ENCODE results near the gene PI16.

Gene PI16

DNA sequence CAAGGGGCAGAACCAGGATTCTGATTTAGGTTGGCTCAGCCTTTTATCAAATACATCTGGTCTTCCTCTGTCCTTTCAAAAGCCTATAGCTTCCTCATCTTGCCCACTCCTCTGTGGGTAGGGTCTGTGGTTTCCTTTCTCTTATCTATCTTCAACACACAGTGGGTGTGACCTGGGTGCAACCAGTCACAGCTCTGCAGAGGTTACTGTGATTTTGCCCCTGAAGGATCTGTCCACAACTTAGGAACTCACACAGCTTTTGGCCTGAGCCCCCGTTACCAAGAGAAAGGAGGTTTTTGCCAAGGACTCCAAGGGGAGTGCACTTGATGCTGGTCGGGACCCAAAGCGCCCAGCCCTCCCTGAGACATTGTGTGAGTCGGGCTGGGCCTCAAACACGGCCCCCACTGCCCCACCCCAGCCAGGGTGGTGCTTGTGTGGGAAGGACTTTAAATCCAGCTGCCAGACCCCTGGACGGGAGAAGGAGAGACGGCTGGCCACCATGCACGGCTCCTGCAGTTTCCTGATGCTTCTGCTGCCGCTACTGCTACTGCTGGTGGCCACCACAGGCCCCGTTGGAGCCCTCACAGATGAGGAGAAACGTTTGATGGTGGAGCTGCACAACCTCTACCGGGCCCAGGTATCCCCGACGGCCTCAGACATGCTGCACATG, at the start of gene PI16:
PI16 (plus strand) TSS at position 477 of the 670 bp plus-strand sequence; CDS start at position 500, 23 bp downstream.
- no peak for DNase-seq (ENCODE audit: low read depth in 4 of 4, low spot score in 1 of 4)

DNA sequence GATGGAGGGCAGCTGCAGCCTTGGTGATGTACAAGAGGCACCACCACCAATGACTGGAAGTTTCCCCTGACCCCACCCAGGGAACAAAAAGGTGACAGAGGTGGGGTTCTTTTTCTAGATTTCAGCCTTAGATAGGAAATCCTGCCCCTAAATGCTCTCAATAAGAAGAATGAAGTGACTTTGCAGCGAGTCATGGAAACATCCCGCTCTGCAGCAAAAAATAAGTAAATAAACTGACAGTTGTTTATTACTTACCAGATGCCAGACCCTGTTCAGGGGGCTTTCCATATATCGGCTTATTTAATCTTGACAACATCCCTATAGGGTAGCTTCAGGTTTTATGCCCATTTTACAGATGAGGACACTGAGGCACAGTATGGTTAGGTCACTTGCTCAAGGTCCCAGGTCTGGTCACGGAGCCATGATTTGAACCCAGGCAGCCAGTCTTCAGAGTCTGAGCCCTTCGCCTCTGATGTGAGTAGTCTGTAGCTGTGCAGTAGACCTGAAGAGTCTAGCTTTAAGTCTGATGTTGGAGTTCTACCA, 49.6 kb upstream of the PI16 start:
- no peak for DNase-seq (ENCODE audit: low read depth in 4 of 4, low spot score in 1 of 4)

DNA sequence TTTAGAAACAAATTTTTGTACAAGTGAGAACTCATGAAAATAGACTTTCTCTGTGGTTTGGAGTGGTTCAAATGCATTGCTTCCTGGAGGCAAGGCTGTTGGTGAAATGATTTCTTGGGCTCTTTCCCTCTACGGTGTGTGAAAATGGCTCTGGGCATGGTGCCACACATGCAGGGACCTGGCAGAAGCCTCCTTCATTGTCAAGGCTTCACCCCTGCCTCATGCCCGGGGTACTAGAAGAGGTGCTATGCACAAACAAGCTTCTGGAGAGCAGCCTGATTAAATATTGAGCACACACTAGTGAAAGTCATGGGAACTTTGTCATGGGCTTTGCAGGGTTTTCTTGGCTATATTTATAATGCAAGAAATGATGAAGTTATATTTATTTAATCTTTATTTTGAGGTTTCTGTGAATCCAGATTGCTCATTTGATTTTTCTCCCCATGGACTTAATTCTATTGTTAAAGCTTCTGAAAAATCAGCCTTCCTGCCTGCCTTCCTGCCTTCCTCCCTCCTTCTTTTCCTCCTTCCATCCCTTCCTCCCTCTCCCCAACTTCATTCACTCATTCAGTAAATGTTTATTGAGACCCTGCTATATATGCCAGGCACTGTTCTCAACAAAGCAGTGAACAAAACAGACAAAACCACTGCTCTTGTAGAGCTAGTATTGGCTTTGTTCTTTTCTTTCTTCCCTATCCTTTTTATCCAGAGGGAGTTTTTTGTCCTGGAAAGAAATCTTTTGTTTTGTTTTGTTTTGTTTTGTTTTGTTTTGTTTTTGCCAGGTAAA, 47.8 kb upstream of the PI16 start:
- no peak for DNase-seq (ENCODE audit: low read depth in 4 of 4, low spot score in 1 of 4)

GRCh38 chr6:36907781-36908180, 46.8 kb upstream of the PI16 start:
- no peak for DNase-seq (ENCODE audit: low read depth in 4 of 4, low spot score in 1 of 4)

DNA sequence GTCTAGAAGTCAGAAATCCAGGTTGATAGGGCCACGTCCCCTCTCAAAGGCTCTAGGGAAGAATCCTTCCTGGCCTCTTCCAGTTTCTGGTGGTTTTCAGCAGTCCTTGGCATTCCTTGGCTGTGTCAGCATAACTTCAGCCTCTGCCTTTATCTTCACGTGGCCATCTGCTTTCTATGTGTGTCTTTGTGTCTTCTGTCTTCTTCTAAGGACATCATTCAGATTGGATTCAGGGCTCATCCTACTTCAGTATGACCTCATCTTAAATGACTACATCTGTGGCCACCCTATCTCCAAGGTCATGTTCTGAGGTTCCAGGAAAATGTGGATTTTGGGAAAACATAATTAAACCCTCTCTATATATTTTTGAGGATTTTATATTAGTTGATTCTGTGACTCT, 45.8 kb upstream of the PI16 start:
- no peak for DNase-seq (ENCODE audit: low read depth in 4 of 4, low spot score in 1 of 4)

GRCh38 chr6:36912030-36912454, 42.5 kb upstream of the PI16 start:
- peak in 1 of 4 experiments; percentile 11 for DNase-seq (ENCODE audit: low read depth in 4 of 4, low spot score in 1 of 4)

DNA sequence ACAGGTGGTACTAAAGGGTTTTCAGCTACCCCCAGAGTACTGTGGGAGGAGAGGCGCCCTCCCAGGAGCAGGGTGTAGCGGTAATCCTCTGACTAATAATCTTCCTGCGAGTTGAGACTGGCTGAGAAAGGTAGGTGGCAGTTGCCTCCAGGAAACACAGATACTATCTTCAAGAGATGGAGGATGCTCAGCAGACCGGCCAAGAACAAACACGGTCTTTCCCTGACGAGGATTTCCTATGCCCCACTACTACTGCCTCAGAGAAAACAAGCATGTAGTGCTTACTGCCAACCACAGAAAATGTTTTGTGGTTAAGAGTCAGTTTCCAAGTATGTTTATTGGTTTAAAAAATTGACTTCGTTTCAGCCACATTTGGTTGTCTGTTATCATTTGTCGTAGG, 42.0 kb upstream of the PI16 start:
- peak in 3 of 4 experiments; percentile 13 to 37 (median 28) for DNase-seq (ENCODE audit: low read depth in 4 of 4, low spot score in 1 of 4)

DNA sequence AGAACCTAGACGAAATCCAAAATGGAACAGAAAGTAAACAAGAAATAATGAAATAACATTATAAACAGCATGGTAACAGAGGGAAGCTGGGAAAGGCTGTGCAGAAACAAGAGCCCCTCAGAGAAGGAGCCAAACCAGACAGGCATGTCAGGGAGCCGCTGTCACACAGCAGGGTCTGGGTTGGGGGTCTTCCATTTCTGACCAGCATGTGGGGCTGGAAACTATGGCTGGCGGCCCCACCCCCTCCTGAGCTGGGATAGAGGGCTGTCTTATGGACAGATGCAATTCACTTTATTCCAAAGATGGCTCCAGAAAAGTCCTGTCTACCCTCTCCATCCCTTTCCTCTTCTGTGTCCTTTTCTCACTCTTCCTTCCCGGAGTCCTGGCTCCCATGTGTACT, 41.5 kb upstream of the PI16 start:
- DNase-seq (ENCODE audit: low read depth in 4 of 4, low spot score in 1 of 4): no peak

DNA sequence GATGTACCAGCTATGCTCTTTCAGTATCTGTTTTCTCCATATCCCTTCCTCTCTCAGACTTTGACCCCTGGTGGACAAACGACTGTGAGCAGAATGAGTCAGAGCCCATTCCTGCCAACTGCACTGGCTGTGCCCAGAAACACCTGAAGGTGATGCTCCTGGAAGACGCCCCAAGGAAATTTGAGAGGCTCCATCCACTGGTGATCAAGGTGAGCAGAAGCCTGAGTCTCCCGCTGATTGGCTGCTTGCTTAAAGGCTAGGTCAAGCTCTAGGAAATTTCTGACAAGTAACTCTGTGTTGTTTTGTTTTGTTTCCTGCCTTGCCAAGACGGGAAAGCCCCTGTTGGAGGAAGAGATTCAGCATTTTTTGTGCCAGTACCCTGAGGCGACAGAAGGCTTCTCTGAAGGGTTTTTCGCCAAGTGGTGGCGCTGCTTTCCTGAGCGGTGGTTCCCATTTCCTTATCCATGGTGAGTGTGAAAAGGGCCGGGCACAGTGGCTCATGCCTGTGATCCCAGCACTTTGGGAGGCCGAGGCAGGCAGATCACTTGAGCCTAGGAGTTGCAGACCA, 40.2 kb upstream of the PI16 start:
- no peak for DNase-seq (ENCODE audit: low read depth in 4 of 4, low spot score in 1 of 4)

- DNase-seq (ENCODE audit: low read depth in 4 of 4, low spot score in 1 of 4): no peak
Observed at GRCh38 chr6:36915599-36915998, 38.9 kb upstream of the PI16 start.

- DNase-seq (ENCODE audit: low read depth in 4 of 4, low spot score in 1 of 4): no peak
Observed at GRCh38 chr6:36916126-36916525, 38.4 kb upstream of the PI16 start.

- no peak for DNase-seq (ENCODE audit: low read depth in 4 of 4, low spot score in 1 of 4)
Observed at GRCh38 chr6:36917541-36918193, 36.9 kb upstream of the PI16 start.

DNA sequence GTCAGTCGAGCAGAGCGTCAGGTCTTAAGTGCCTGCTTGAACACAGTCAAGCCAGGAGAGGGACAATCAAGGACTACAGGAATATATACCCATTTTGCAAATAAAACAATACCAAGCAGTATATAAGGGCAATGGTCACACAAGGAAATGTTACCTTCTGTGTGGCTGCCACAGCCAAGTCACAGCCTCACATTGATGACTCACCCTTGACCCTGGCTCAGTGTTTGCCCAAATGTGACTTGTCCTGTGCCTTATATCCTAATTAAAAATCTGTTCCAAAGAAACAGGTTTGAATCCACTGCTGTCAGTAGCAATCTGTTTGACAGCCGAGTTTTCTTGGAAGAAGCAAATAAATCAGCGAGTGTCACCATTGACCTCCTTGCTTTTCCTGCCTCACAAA, 34.5 kb upstream of the PI16 start:
- no peak for DNase-seq (ENCODE audit: low read depth in 4 of 4, low spot score in 1 of 4)

- DNase-seq (ENCODE audit: low read depth in 4 of 4, low spot score in 1 of 4): no peak
Observed at GRCh38 chr6:36920546-36920945, 34.0 kb upstream of the PI16 start.

DNA sequence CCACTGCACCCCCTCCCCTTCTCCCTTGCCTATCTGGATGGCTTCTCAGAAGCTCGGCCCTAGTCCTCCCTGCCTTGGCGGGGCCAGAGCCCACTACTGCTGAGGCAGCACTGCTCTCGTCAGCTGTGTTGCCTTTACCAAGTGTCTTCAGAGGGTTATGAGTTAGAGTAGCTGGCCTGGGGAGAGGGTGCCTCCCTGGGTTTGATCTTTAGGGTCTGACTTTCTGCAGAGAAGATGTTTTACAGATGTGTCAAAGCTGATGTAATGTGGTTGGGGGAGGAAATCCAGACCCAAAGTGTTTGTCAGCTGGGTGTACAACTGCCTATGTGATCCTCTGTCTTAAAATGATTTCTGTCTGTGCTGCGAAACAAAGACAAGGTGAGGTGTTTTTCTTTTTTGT, 30.4 kb upstream of the PI16 start:
- no peak for DNase-seq (ENCODE audit: low read depth in 4 of 4, low spot score in 1 of 4)

GRCh38 chr6:36924778-36925374, 29.7 kb upstream of the PI16 start:
- no peak for DNase-seq (ENCODE audit: low read depth in 4 of 4, low spot score in 1 of 4)

GRCh38 chr6:36925809-36926208, 28.7 kb upstream of the PI16 start:
- no peak for DNase-seq (ENCODE audit: low read depth in 4 of 4, low spot score in 1 of 4)

GRCh38 chr6:36926708-36927513, 27.6 kb upstream of the PI16 start:
- DNase-seq (ENCODE audit: low read depth in 4 of 4, low spot score in 1 of 4): no peak

GRCh38 chr6:36927691-36928546, 26.6 kb upstream of the PI16 start:
- no peak for DNase-seq (ENCODE audit: low read depth in 4 of 4, low spot score in 1 of 4)
